GM23248 (cell line): ENCODE measurements around the gene FAM168B. TPM values are rescaled to one million over a fixed set of nuclear protein-coding genes. Genes with fewer than 3 reads are reported as not detected.
"Not testable (repeated sequence)": the region's sequence is repeated elsewhere in the genome, so short reads cannot be mapped to it uniquely, and the experiment has no call there.

Source experiments
- DNase-seq: peaks from one replicate; pipeline ENCODE4 v3.0.0-alpha.2; 2015
- H2AFZ ChIP-seq: fragments of 200-600 bp; sonication (generic); 2 replicates; pipeline ENCODE4 v1.6.1; 2016; ENCODE audit warnings: antibody characterized with exemption
- H3F3A ChIP-seq: fragments of 200-600 bp; sonication (generic); 2 replicates; pipeline ENCODE4 v1.6.1; 2016; ENCODE audit warnings: mild to moderate bottlenecking, antibody characterized with exemption, mixed run types; ENCODE audit not compliant: insufficient read depth
- H3K27ac ChIP-seq: fragments of 200-600 bp; sonication (generic); 2 replicates; pipeline ENCODE4 v1.5.1; 2016; ENCODE audit warnings: mild to moderate bottlenecking
- H3K27me3 ChIP-seq: fragments of 200-600 bp; sonication (generic); replicated peaks from 2 replicates; pipeline ENCODE4 v1.6.1; 2016; ENCODE audit warnings: mild to moderate bottlenecking; ENCODE audit not compliant: insufficient read depth
- H3K36me3 ChIP-seq: fragments of 200-600 bp; sonication (generic); 2 replicates; pipeline ENCODE4 v1.6.1; 2016; ENCODE audit warnings: low read depth, mild to moderate bottlenecking
- H3K4me1 ChIP-seq: fragments of 200-600 bp; sonication (generic); 2 replicates; pipeline ENCODE4 v1.6.1; 2016; ENCODE audit warnings: mild to moderate bottlenecking; ENCODE audit not compliant: insufficient read depth
- H3K4me2 ChIP-seq: fragments of 200-600 bp; sonication (generic); one replicate; pipeline ENCODE4 v1.6.1; 2016; ENCODE audit warnings: mild to moderate bottlenecking; ENCODE audit not compliant: unreplicated experiment
- H3K4me3 ChIP-seq: fragments of 200-600 bp; sonication (generic); 2 replicates; pipeline ENCODE4 v1.5.1; 2016; ENCODE audit warnings: mild to moderate bottlenecking
- H3K79me2 ChIP-seq: fragments of 200-600 bp; sonication (generic); 2 replicates; pipeline ENCODE4 v1.6.1; 2016; ENCODE audit warnings: mild to moderate bottlenecking; ENCODE audit not compliant: insufficient read depth
- H3K9ac ChIP-seq: fragments of 200-600 bp; sonication (generic); 2 replicates; pipeline ENCODE4 v1.6.1; 2016; ENCODE audit warnings: mild to moderate bottlenecking
- H3K9me2 ChIP-seq: fragments of 200-600 bp; sonication (generic); 2 replicates; pipeline ENCODE4 v1.6.1; 2016; ENCODE audit warnings: mixed run types, mild to moderate bottlenecking, moderate library complexity; ENCODE audit not compliant: insufficient read depth
- H3K9me3 ChIP-seq: fragments of 200-600 bp; sonication (generic); one replicate; pipeline ENCODE4 v1.6.1; 2017; ENCODE audit warnings: low read depth
- H4K20me1 ChIP-seq: fragments of 200-600 bp; sonication (generic); 2 replicates; pipeline ENCODE4 v1.6.0; 2016; ENCODE audit not compliant: insufficient read depth
- EZH2 ChIP-seq: fragments of 200-600 bp; sonication (generic); IDR thresholded peaks from 2 replicates; pipeline ENCODE4 v1.6.1; 2018; ENCODE audit warnings: antibody characterized with exemption, mild to moderate bottlenecking; ENCODE audit not compliant: insufficient read depth, poor library complexity, severe bottlenecking
- EZH2phosphoT487 ChIP-seq: fragments of 200-600 bp; sonication (generic); IDR thresholded peaks from 2 replicates; pipeline ENCODE4 v1.6.1; 2018; ENCODE audit warnings: antibody characterized with exemption, moderate library complexity, mild to moderate bottlenecking, low read depth; ENCODE audit not compliant: insufficient read depth
- WGBS, 2 experiments: methylation state at CpG; one replicate each; pipeline ENCODE4 v1.1.6; 2015 to 2017; ENCODE audit warnings: low lambda C conversion rate in 2 of 2, low coverage in 1 of 2; ENCODE audit errors: missing lambda C conversion rate in 2 of 2; 5-methylcytosine and 5-hydroxymethylcytosine counted together
- in situ Hi-C: fragments of 300-500 bp; cut with MboI; formaldehyde crosslinking; loops from 2 replicates; pipeline ENCODE4 v1.15.0; 2020
- polyA plus RNA-seq: library from polyadenylated mRNA; unstranded; fragments of >200 nt; fragmentation: Nextera tagmentation; extraction: Ambion mirVana; gene quantifications from 2 replicates; pipeline ENCODE4 v1.2.1, GENCODE V29; 2016
- total RNA-seq: library from RNA; depleted of rRNA; stranded (reverse); fragments of >200 nt; shearing (Covaris generic); gene quantifications from 2 replicates; pipeline ENCODE4 v1.2.3, GENCODE V29; 2014

Gene FAM168B
- total and polyA plus RNA-seq, 2 experiments from 2014 or later: 47.6 to 125 TPM

GRCh38 chr2:131077182-131077846 lies 15.9 kb downstream of the FAM168B start:
- H3K9ac ChIP-seq: no peak overlapping the region
- peaks cover 47% of the 10 kb centered on the region for H3K36me3 ChIP-seq
- no peak overlapping the region for H3K4me2 ChIP-seq
- DNase-seq: no peak
- H3K4me1 ChIP-seq: no peaks in the 10 kb centered on the region
- no peak overlapping the region for H3K4me3 ChIP-seq
- H3K79me2 ChIP-seq: peaks cover 100% of the 10 kb centered on the region
- H3K27ac ChIP-seq: no peak overlapping the region
- H3F3A ChIP-seq: no peaks in the 10 kb centered on the region
- no peaks in the 10 kb centered on the region for H3K9me2 ChIP-seq
- 94 to 97% methylated on average over 11 of the region's 11 CpGs for WGBS, 2 experiments
- no peaks in the 10 kb centered on the region for H3K27me3 ChIP-seq
- H3K9me3 ChIP-seq: no peaks in the 10 kb centered on the region
- H2AFZ ChIP-seq: no peak overlapping the region
- in situ Hi-C loops: no loop called here
- TF ChIP-seq EZH2 (no peak), EZH2phosphoT487 (no peak)
- no peaks in the 10 kb centered on the region for H4K20me1 ChIP-seq

GRCh38 chr2:131076707-131077106 lies 16.6 kb downstream of the FAM168B start:
- no peak overlapping the region for H3K4me2 ChIP-seq
- WGBS, 2 experiments: 92 to 95% methylated on average over 5 of the region's 5 CpGs
- no peaks in the 10 kb centered on the region for H3K9me3 ChIP-seq
- peaks cover 48% of the 10 kb centered on the region for H3K36me3 ChIP-seq
- in situ Hi-C loops: no loop called here
- no peaks in the 10 kb centered on the region for H3F3A ChIP-seq
- H3K4me3 ChIP-seq: no peak overlapping the region
- no peaks in the 10 kb centered on the region for H3K9me2 ChIP-seq
- H3K4me1 ChIP-seq: no peaks in the 10 kb centered on the region
- TF ChIP-seq EZH2 (no peak), EZH2phosphoT487 (no peak)
- H3K27ac ChIP-seq: no peak overlapping the region
- DNase-seq: no peak
- H2AFZ ChIP-seq: no peak overlapping the region
- H3K27me3 ChIP-seq: no peaks in the 10 kb centered on the region
- no peak overlapping the region for H3K9ac ChIP-seq
- no peaks in the 10 kb centered on the region for H4K20me1 ChIP-seq
- peaks cover 98% of the 10 kb centered on the region for H3K79me2 ChIP-seq

GRCh38 chr2:131075578-131075977 lies 17.7 kb downstream of the FAM168B start:
- in situ Hi-C loops, H3K27ac ChIP-seq, H3K4me3 ChIP-seq, H3K27me3 ChIP-seq, H3K9ac ChIP-seq, H3K9me2 ChIP-seq, H3F3A ChIP-seq, DNase-seq, H3K9me3 ChIP-seq, H3K4me2 ChIP-seq, H2AFZ ChIP-seq, H4K20me1 ChIP-seq, H3K4me1 ChIP-seq: not testable (repeated sequence)
- WGBS, 2 experiments: 94 to 95% methylated on average over 15 of the region's 15 CpGs
- H3K79me2 ChIP-seq: peaks cover 98% of the 10 kb centered on the region
- H3K36me3 ChIP-seq: peaks cover 46% of the 10 kb centered on the region

DNA sequence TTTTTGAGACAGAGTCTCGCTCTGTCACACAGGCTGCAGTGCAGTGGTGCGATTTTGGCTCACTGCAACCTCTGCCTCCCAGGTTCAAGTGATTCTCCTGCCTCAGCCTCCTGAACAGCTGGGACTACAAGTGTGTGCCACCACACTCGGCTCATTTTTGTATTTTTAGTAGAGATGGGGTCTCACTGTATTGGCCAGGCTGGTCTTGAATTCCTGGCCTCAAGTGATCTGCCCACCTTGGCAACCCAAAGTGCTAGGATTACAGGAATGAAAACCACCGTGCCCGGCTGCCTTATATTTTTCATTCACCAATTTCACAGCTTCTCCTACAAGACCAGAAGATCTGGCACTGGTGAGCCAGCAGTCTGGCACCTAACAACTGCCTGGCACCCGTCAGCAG lies 25.1 kb downstream of the FAM168B start:
- DNase-seq, H3K27ac ChIP-seq, H3K4me1 ChIP-seq, H3K27me3 ChIP-seq, H3K9me3 ChIP-seq, H3K9me2 ChIP-seq, H3K4me2 ChIP-seq, H3F3A ChIP-seq, H3K4me3 ChIP-seq, H2AFZ ChIP-seq, in situ Hi-C loops, H3K9ac ChIP-seq, H4K20me1 ChIP-seq: not testable (repeated sequence)
- Histone ChIP-seq H3K36me3 (peaks cover 24% of the 10 kb centered on the region; the same call in 1 of the 2 replicates), H3K79me2 (peaks cover 98% of the 10 kb centered on the region)
- WGBS, 2 experiments: 95 to 99% methylated on average over 6 of the region's 6 CpGs
